HepG2 (cell line): ENCODE data around the gene XXYLT1.

Experiments
- FOSL1 ChIP-seq: sonication (generic); formaldehyde crosslinking; IDR thresholded peaks from 2 replicates; pipeline ENCODE4 v1.9.0; 2021; ENCODE audit warnings: missing genetic modification reagents, borderline replicate concordance
- MAFG ChIP-seq: sonication (generic); formaldehyde crosslinking; IDR thresholded peaks from 2 replicates; pipeline ENCODE4 v1.5.1; 2020; ENCODE audit warnings: mild to moderate bottlenecking, missing genetic modification reagents
- POLR2AphosphoS5 ChIP-seq: IDR thresholded peaks from 2 replicates; pipeline ENCODE4 v1.6.1; 2012; ENCODE audit warnings: low read depth, low read length
- SMC3 ChIP-seq: IDR thresholded peaks from 2 replicates; pipeline ENCODE4 v1.6.1; 2011; ENCODE audit warnings: low read length, improper control_type of control experiment
- SP4 ChIP-seq: sonication (generic); formaldehyde crosslinking; IDR thresholded peaks from 2 replicates; pipeline ENCODE4 v1.8.1; 2023; ENCODE audit warnings: mild to moderate bottlenecking, missing genetic modification reagents
- ZNF138 ChIP-seq: sonication (generic); formaldehyde crosslinking; IDR thresholded peaks from 2 replicates; pipeline ENCODE4 v1.5.0; 2020; ENCODE audit warnings: mild to moderate bottlenecking, low read depth, missing genetic modification reagents
- TF ChIP-seq, protein P1 (sequence below): sonication (generic); formaldehyde crosslinking; IDR thresholded peaks from 2 replicates; pipeline ENCODE4 v1.4.0; 2020; ENCODE audit warnings: missing genetic modification reagents

DNA sequence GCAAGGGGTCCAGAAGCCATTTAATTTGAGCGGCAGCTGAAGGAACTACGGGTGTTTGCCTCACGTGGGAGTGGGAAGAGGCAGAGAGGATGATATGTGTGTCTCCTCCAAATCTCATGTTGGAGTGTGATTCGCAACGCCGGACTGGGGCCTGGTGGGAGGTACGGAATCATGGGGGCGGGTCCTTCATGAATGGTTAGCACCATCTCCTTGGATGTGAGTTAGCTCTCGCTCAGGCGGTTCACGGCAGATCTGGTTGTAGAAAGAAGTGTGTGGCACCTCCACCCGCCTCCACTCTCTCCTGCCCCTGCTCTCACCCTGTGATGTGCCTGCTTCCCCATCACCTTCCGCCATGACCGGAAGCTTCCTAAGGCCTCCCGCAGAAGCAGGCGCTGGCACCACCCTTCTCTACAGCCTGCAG is 25.4 kb downstream of the XXYLT1 start:
- TF ChIP-seq SP4 (CRISPR knock-in tag) (no peak), SMC3 (no peak), ZNF138 (CRISPR knock-in tag) (no peak), FOSL1 (no peak), MAFG (CRISPR knock-in tag) (no peak), POLR2AphosphoS5 (no peak)
- TF ChIP-seq, protein P1, sequence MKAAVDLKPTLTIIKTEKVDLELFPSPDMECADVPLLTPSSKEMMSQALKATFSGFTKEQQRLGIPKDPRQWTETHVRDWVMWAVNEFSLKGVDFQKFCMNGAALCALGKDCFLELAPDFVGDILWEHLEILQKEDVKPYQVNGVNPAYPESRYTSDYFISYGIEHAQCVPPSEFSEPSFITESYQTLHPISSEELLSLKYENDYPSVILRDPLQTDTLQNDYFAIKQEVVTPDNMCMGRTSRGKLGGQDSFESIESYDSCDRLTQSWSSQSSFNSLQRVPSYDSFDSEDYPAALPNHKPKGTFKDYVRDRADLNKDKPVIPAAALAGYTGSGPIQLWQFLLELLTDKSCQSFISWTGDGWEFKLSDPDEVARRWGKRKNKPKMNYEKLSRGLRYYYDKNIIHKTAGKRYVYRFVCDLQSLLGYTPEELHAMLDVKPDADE = no peak
